Pancreas (tissue), 10 donors: ENCODE measurements around the gene NRSN2. TPM values are rescaled to one million over a fixed set of nuclear protein-coding genes. Genes with fewer than 3 reads are reported as not detected.

Experiments used
- ATAC-seq, 4 donors: fragments of 200-7000 bp; cut with Tn5 transposase; one replicate each; pipeline versions ENCODE4 v1.8.0 to v1.9.1; 2020; ENCODE audit warnings: mild to moderate bottlenecking in 4 of 4, moderate library complexity in 4 of 4
- DNase-seq, 6 donors: peaks; one replicate each; pipeline ENCODE4 v3.0.0-alpha.2; 2020
- FAIRE-seq: peaks from 2 replicates; lab custom pipeline; 2012; peaks lifted over from hg19 to GRCh38; lab: Jason Lieb, UNC
- H3K27ac ChIP-seq, 4 donors: fragments of 200-600 bp; sonication (generic); 1 replicate in 3 of 4; 2 replicates in 1 of 4; pipeline versions ENCODE4 v1.5.0 to v1.8.0; 2020
- H3K27me3 ChIP-seq, 4 donors: fragments of 200-600 bp; one replicate each; pipeline ENCODE4 v1.8.0; 2021
- H3K36me3 ChIP-seq, 3 donors: fragments of 200-600 bp; sonication (generic) in 1 of 3; one replicate each; pipeline versions ENCODE4 v1.5.0 to v1.8.0; 2020 to 2021
- H3K4me1 ChIP-seq, 3 donors: fragments of 200-600 bp; one replicate each; pipeline ENCODE4 v1.8.0; 2021
- H3K4me3 ChIP-seq, 4 donors: fragments of 200-600 bp; sonication (generic) in 2 of 4; one replicate each; pipeline versions ENCODE4 v1.5.0 to v1.8.0; 2020 to 2021
- H3K9me3 ChIP-seq, 4 donors: fragments of 200-600 bp; one replicate each; pipeline ENCODE4 v1.8.0; 2021
- WGBS, 2 donors: extraction: QIAGEN DNeasy Blood & Tissue Kit; methylation state at CpG; one replicate each; pipeline ENCODE4 v1.1.7; 2013; 5-methylcytosine and 5-hydroxymethylcytosine counted together
- intact Hi-C, 3 donors: fragments of 100-400 bp; cut with DNase I; formaldehyde crosslinking; loops; one replicate each; pipeline versions ENCODE4 v1.11.1 to v1.14.2; 2022
- polyA plus RNA-seq, 2 donors: library from polyadenylated mRNA; stranded (reverse); fragments of 200-250 nt; gene quantifications; one replicate each; pipeline ENCODE4 v1.2.3, GENCODE V29; 2013
- total RNA-seq, 6 donors: library from RNA; stranded (reverse); fragmentation: NEBNext Ultra II Directional in 4 of 6; extraction: Animal tissue kit (Norgen Biotek cat#: 25700) in 4 of 6; gene quantifications; one replicate each; pipeline versions ENCODE4 v1.2.1 to v1.2.4, GENCODE V29; 2021 to 2023
- TF ChIP-seq, protein P1 (sequence below), 4 donors: fragments of 200-600 bp; sonication (generic) in 3 of 4; IDR thresholded peaks; one replicate each; pipeline versions ENCODE4 v1.5.0 to v1.8.0; 2021; ENCODE audit warnings: antibody characterized with exemption in 4 of 4
- donor health status: healthy with polysubstance abuse.
- donor health status: DM: no; HTN: no; CAD: no; lungs with moderate emphysema.
- donor health status: DM: no; HTN: no; CAD: no.
- donor health status: control.
- donor health status: control.
- donor health status: Bipolar disorder and iron deficiency.
- donor health status: DM: yes; HTN: yes; CAD: no.
- donor health status: DM: no; HTN: no; CAD: no.
- donor health status: DM: no; HTN: no; CAD: no.
- donor health status: DM: yes; HTN: yes; CAD: no.

NRSN2 gene
- total and polyA plus RNA-seq, 8 donors = 10.7 to 41.3 (median 18.2) TPM

DNA sequence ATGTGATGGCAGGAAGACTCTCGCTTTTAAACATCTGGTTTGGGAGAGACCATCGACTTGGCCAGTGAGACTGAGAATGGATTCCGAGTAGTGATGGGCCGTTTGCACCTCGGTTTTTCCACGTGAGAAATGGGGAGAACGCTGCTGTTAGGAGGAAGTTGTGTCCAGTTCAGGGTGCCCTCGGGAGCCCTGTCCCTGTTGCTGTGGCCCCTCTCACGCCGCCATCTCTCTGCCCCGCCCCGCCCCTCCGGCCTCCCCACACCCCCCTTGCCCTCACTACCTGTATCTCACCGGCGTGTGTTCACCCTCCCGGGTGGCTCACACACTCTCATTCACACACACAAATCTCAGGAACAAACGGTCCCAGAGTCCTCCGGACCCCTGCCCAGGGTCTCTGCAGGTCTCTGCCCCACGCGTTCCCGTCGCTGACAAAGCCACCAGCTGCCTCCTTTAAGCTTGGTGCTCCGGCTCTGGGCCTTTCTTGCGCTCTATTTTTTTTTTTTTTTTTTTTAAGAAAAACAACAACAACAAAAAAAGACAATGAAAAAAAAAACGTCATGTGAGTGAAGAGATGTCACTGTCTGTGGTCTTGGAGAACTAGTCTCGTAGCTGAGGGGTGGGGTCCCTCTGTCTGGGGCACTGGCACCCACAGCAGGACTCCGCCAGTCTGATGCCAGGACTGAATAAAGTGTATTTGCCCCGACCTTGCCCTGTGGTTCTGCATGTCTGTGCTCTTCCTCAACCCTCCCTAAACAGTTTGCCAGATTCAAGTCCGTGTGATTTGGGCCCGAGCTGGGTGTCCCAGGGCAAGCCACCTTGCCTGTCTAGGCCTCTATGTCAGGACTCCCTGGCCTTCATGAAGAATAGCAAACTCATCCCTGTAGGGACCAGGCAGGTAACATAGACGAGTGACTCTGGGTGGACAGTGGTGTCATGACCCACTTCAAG, 18.6 kb upstream of the NRSN2 start:
- Histone ChIP-seq H3K4me1 (peaks cover 0 to 6% (median 6%) of the 10 kb centered on the region in 3 donors), H3K4me3 (peak overlapping the region in 2 of 4 donors; percentile 73 to 74), H3K27me3 (no peaks in the 10 kb centered on the region), H3K9me3 (no peaks in the 10 kb centered on the region), H3K36me3 (no peaks in the 10 kb centered on the region), H3K27ac (peak overlapping the region in 2 of 4 donors; percentile 59 to 96)
- peak in 3 of 6 donors; percentile 25 to 53 (median 30) for DNase-seq
- no peak for FAIRE-seq
- intact Hi-C loops = no loop called here
- WGBS, 2 donors = 40 to 50% methylated on average over 31 of the region's 31 CpGs
- ATAC-seq = no peak
- TF ChIP-seq, protein P1, sequence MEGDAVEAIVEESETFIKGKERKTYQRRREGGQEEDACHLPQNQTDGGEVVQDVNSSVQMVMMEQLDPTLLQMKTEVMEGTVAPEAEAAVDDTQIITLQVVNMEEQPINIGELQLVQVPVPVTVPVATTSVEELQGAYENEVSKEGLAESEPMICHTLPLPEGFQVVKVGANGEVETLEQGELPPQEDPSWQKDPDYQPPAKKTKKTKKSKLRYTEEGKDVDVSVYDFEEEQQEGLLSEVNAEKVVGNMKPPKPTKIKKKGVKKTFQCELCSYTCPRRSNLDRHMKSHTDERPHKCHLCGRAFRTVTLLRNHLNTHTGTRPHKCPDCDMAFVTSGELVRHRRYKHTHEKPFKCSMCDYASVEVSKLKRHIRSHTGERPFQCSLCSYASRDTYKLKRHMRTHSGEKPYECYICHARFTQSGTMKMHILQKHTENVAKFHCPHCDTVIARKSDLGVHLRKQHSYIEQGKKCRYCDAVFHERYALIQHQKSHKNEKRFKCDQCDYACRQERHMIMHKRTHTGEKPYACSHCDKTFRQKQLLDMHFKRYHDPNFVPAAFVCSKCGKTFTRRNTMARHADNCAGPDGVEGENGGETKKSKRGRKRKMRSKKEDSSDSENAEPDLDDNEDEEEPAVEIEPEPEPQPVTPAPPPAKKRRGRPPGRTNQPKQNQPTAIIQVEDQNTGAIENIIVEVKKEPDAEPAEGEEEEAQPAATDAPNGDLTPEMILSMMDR (IDR thresholded peaks at IDR 0.05) = no peak

DNA sequence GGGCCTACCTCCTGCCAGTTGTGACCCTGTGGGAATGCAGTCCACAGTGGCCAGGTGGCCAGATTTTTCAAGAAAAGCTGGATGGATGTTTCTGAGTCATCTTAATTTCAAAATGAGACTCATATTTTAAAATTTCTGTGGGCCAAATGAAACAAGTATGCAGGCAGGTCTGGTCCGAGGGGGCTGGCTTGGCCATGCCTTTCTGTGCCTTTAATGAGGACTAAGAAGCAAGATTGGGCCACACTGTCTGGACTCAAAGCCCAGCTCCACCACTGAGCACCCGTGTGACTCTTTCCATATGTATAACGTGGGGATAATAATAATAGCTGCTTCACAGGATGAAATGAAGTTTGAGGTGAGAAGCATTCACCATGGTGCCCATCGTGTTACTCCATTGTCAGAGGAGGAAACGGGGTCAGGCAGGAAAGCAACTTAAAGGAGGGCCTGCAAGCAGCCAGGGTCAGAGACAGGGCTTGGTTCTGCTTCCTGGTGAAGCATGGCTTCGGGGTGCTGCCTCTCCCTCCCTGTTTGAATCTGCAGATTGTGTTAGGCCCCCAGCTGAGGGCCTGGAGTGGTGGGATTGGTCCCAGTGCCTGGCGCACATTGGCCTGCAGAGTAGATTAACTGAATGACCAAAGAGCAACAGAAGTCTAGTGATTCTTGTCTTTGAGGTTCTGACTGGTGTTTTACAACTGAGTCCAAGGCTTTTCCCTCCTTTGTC, 17.8 kb upstream of the NRSN2 start:
- Histone ChIP-seq H3K4me1 (peaks cover 0 to 6% (median 0%) of the 10 kb centered on the region in 3 donors), H3K9me3 (no peaks in the 10 kb centered on the region), H3K36me3 (no peaks in the 10 kb centered on the region), H3K27me3 (no peaks in the 10 kb centered on the region), H3K4me3 (no peak overlapping the region), H3K27ac (no peak overlapping the region)
- 50 to 56% methylated on average over 7 of the region's 7 CpGs for WGBS, 2 donors
- DNase-seq = no peak
- no peak for ATAC-seq
- TF ChIP-seq, protein P1 (IDR thresholded peaks at IDR 0.05) = no peak
- intact Hi-C loops = no loop called here
- FAIRE-seq = no peak

DNA sequence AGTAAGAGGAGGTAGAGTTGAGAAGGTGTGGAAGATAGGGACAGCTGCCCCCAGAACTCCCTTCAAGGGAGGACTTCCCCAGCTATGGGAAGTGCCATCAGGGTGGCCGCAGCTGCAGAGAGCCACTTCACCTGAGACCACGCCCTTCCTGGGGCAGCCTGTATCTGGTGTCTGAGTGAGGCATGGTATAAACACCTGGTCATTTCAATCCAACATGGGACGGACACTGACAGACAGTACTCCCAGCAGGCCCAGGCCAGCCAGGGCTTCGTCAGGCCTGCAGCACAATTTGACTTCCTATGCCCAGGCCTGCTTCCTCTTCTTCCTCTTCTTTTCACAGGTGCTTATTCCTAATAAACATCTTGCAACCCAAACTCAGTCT, 17.1 kb upstream of the NRSN2 start:
- Histone ChIP-seq H3K4me1 (peaks cover 0 to 6% (median 0%) of the 10 kb centered on the region in 3 donors), H3K36me3 (no peaks in the 10 kb centered on the region), H3K27me3 (no peaks in the 10 kb centered on the region), H3K27ac (no peak overlapping the region), H3K9me3 (no peaks in the 10 kb centered on the region), H3K4me3 (no peak overlapping the region)
- WGBS, 2 donors = 76 to 77% methylated on average over 4 of the region's 4 CpGs
- DNase-seq (no peak), ATAC-seq (no peak), FAIRE-seq (no peak)
- intact Hi-C loops = loop anchor here in 1 of 3 donors (5.0 kb wide), 1 partner anchor 118 kb away; no protein-coding TSS in a partner anchor
- TF ChIP-seq, protein P1 (IDR thresholded peaks at IDR 0.05) = no peak

DNA sequence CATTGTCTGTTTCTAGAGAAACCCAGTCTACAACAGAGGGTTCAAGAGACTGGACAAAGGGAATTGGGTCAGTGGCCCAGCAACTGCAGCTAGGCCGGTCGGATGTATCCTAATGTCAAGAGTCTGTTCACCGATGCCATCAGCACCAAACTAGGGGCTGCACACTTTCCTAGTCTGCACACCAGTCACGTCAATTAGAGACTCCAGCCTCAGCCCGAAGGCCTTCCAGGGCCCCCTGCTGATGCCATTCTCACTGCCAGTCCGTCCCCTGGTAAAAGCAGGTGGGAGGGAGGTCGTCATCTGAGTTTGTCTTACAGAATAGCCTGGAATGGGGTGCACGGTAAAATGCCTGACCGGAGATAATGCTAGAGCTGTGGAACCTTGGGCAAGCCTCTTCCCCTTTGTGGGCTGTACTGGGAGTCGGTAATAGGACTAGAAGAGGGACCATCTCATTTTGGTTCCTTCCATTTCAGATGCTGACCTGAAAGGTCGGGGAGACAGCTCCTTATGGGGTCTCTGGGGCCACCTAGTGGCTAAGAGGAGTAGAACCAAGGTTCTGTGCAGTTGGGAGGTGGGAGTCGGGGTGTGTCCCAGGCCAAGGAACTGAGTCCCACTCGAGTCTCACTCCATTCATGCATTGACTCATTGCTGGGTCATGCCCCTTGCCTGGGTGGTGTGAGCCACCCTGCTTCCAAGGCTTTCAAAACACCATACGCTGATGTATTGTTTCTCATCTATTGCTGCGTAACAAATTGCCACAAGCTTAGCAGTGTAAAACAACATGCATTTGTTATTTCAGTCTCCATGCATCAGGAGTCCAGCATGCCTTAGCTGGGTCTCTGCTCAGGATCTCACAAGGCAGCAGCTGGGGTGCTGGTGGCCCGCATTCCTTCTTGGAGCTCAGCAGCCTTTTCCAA, 16.4 kb upstream of the NRSN2 start:
- FAIRE-seq (no peak), DNase-seq (peak in 3 of 6 donors; percentile 34 to 54 (median 52))
- intact Hi-C loops = loop anchor here in 1 of 3 donors (5.0 kb wide), 1 partner anchor 118 kb away; no protein-coding TSS in a partner anchor

More for the DNA sequence above, 16.4 kb upstream of the NRSN2 start:
- Histone ChIP-seq H3K27me3 (no peaks in the 10 kb centered on the region), H3K4me1 (peaks cover 0 to 6% (median 0%) of the 10 kb centered on the region in 3 donors), H3K4me3 (no peak overlapping the region), H3K9me3 (no peaks in the 10 kb centered on the region), H3K27ac (no peak overlapping the region), H3K36me3 (no peaks in the 10 kb centered on the region)
- 56 to 57% methylated on average over 16 of the region's 16 CpGs for WGBS, 2 donors
- TF ChIP-seq, protein P1 (IDR thresholded peaks at IDR 0.05) = peak; percentile 49 to 77 (median 64)
- ATAC-seq = peak in 3 of 4 donors; percentile 22 to 36 (median 32)
